ENCODE data around the gene ZEB1.

Gene ZEB1

GRCh38 chr10:31484431-31485135 is 165.6 kb downstream of the ZEB1 start:
- no peak for DNase-seq (ENCODE audit: low read depth, low spot score)
- no peak overlapping the region for H3K4me3 ChIP-seq (ENCODE audit: low read depth, low read length)
- no peak for TF ChIP-seq CTCF (IDR thresholded peaks at IDR 0.05; ENCODE audit: insufficient read depth, low read length, missing control alignments)
- CTCF ChIA-PET = no interaction called here
- POLR2A ChIA-PET = no interaction called here

- H3K4me3 ChIP-seq (ENCODE audit: low read depth, low read length) = no peak overlapping the region
- peak; percentile 48 for TF ChIP-seq CTCF (IDR thresholded peaks at IDR 0.05; ENCODE audit: insufficient read depth, low read length, missing control alignments)
- ChIA-PET POLR2A (no interaction called here), CTCF (interaction anchor here (0.6 to 2.5 kb wide), 20 partner anchors 10 to 851 kb away, joined by 3 to 15 read pairs (median 3); no protein-coding TSS in a partner anchor)
- DNase-seq (ENCODE audit: low read depth, low spot score) = no peak
Observed at GRCh38 chr10:31490858-31491504, 172.0 kb downstream of the ZEB1 start.

GRCh38 chr10:31507427-31507826 is 188.4 kb downstream of the ZEB1 start:
- no peak for DNase-seq (ENCODE audit: low read depth, low spot score)
- H3K4me3 ChIP-seq (ENCODE audit: low read depth, low read length) = no peak overlapping the region
- TF ChIP-seq CTCF (IDR thresholded peaks at IDR 0.05; ENCODE audit: insufficient read depth, low read length, missing control alignments) = no peak
- ChIA-PET POLR2A (interaction anchor here (0.7 kb wide), 1 partner anchor 33 kb away, joined by 3 read pairs; no protein-coding TSS in a partner anchor), CTCF (no interaction called here)

GRCh38 chr10:31508234-31508633 is 189.2 kb downstream of the ZEB1 start:
- H3K4me3 ChIP-seq (ENCODE audit: low read depth, low read length) = no peak overlapping the region
- no peak for DNase-seq (ENCODE audit: low read depth, low spot score)
- POLR2A ChIA-PET = no interaction called here
- CTCF ChIA-PET = no interaction called here
- no peak for TF ChIP-seq CTCF (IDR thresholded peaks at IDR 0.05; ENCODE audit: insufficient read depth, low read length, missing control alignments)

- no peak for DNase-seq (ENCODE audit: low read depth, low spot score)
- no peak overlapping the region for H3K4me3 ChIP-seq (ENCODE audit: low read depth, low read length)
- no peak for TF ChIP-seq CTCF (IDR thresholded peaks at IDR 0.05; ENCODE audit: insufficient read depth, low read length, missing control alignments)
- CTCF ChIA-PET = no interaction called here
- POLR2A ChIA-PET = no interaction called here
Observed at GRCh38 chr10:31508882-31509281, 189.9 kb downstream of the ZEB1 start.

GRCh38 chr10:31509989-31510388 is 191.0 kb downstream of the ZEB1 start:
- DNase-seq (ENCODE audit: low read depth, low spot score) = no peak
- CTCF ChIA-PET = no interaction called here
- POLR2A ChIA-PET = no interaction called here
- TF ChIP-seq CTCF (IDR thresholded peaks at IDR 0.05; ENCODE audit: insufficient read depth, low read length, missing control alignments) = no peak
- H3K4me3 ChIP-seq (ENCODE audit: low read depth, low read length) = no peak overlapping the region
